ENCODE measurements around the gene MFSD1.

MFSD1 gene

GRCh38 chr3:158847885-158848284, 46.0 kb downstream of the MFSD1 start:
- H3K4me3 Mint-ChIP-seq: no peak overlapping the region
- DNase-seq: no peak
- H3K4me1 Mint-ChIP-seq: peaks cover 4% of the 10 kb centered on the region
- peaks cover 9% of the 10 kb centered on the region for H3K27me3 Mint-ChIP-seq (ENCODE audit: low read depth, poor library complexity)
- no peak for TF ChIP-seq CTCF (IDR thresholded peaks at IDR 0.05)
- no peaks in the 10 kb centered on the region for H3K9me3 Mint-ChIP-seq
- no peaks in the 10 kb centered on the region for H3K36me3 Mint-ChIP-seq (ENCODE audit: low read depth)
- no peak overlapping the region for H3K27ac Mint-ChIP-seq

GRCh38 chr3:158849757-158850156, 47.9 kb downstream of the MFSD1 start:
- Mint-ChIP-seq H3K27me3 (ENCODE audit: low read depth, poor library complexity) (peaks cover 10% of the 10 kb centered on the region), H3K4me1 (no peaks in the 10 kb centered on the region), H3K4me3 (no peak overlapping the region), H3K27ac (no peak overlapping the region), H3K9me3 (peaks cover 5% of the 10 kb centered on the region), H3K36me3 (ENCODE audit: low read depth) (no peaks in the 10 kb centered on the region)
- DNase-seq: no peak
- no peak for TF ChIP-seq CTCF (IDR thresholded peaks at IDR 0.05)

GRCh38 chr3:158859362-158859761, 57.5 kb downstream of the MFSD1 start:
- Mint-ChIP-seq H3K9me3 (peaks cover 35% of the 10 kb centered on the region), H3K27me3 (ENCODE audit: low read depth, poor library complexity) (peaks cover 3% of the 10 kb centered on the region), H3K4me1 (peaks cover 11% of the 10 kb centered on the region), H3K36me3 (ENCODE audit: low read depth) (no peaks in the 10 kb centered on the region), H3K27ac (no peak overlapping the region), H3K4me3 (no peak overlapping the region)
- TF ChIP-seq CTCF (IDR thresholded peaks at IDR 0.05): no peak
- DNase-seq: no peak

- H3K4me1 Mint-ChIP-seq: peaks cover 11% of the 10 kb centered on the region
- H3K27ac Mint-ChIP-seq: no peak overlapping the region
- no peak overlapping the region for H3K4me3 Mint-ChIP-seq
- TF ChIP-seq CTCF (IDR thresholded peaks at IDR 0.05): no peak
- H3K9me3 Mint-ChIP-seq: no peaks in the 10 kb centered on the region
- DNase-seq: no peak
- no peaks in the 10 kb centered on the region for H3K27me3 Mint-ChIP-seq (ENCODE audit: low read depth, poor library complexity)
- no peaks in the 10 kb centered on the region for H3K36me3 Mint-ChIP-seq (ENCODE audit: low read depth)
Observed at GRCh38 chr3:158863247-158863646, 61.4 kb downstream of the MFSD1 start.

- no peak for TF ChIP-seq CTCF (IDR thresholded peaks at IDR 0.05)
- Mint-ChIP-seq H3K4me1 (peaks cover 3% of the 10 kb centered on the region), H3K27me3 (ENCODE audit: low read depth, poor library complexity) (peaks cover 5% of the 10 kb centered on the region), H3K27ac (no peak overlapping the region), H3K4me3 (no peak overlapping the region), H3K36me3 (ENCODE audit: low read depth) (no peaks in the 10 kb centered on the region), H3K9me3 (no peaks in the 10 kb centered on the region)
- no peak for DNase-seq
Observed at GRCh38 chr3:158864492-158864891, 62.6 kb downstream of the MFSD1 start.

GRCh38 chr3:158875700-158876099, 73.8 kb downstream of the MFSD1 start:
- no peak for DNase-seq
- Mint-ChIP-seq H3K4me1 (no peaks in the 10 kb centered on the region), H3K27me3 (ENCODE audit: low read depth, poor library complexity) (peaks cover 16% of the 10 kb centered on the region), H3K9me3 (no peaks in the 10 kb centered on the region), H3K36me3 (ENCODE audit: low read depth) (no peaks in the 10 kb centered on the region), H3K27ac (no peak overlapping the region), H3K4me3 (no peak overlapping the region)
- no peak for TF ChIP-seq CTCF (IDR thresholded peaks at IDR 0.05)

Measured in nephron progenitor cell (in vitro differentiated cells).